Mammary epithelial cell (primary cell): ENCODE results near the gene PAK6.

Source experiments
- EZH2 ChIP-seq: IDR thresholded peaks from 2 replicates; pipeline ENCODE4 v1.6.1; 2012; ENCODE audit warnings: low read length, inconsistent platforms, borderline replicate concordance
- TF ChIP-seq, protein P1 (sequence below), 2 donors: IDR thresholded peaks in 1 of 2; conservative IDR thresholded peaks in 1 of 2; 2 replicates each; pipeline ENCODE4 v1.5.1; 2011 to 2012; ENCODE audit warnings: inconsistent platforms in 2 of 2, low read length in 2 of 2, mild to moderate bottlenecking in 2 of 2, control low read depth in 1 of 2, low read depth in 1 of 2; ENCODE audit not compliant: insufficient read depth in 1 of 2; ENCODE audit errors: extremely low read depth in 1 of 2

DNA sequence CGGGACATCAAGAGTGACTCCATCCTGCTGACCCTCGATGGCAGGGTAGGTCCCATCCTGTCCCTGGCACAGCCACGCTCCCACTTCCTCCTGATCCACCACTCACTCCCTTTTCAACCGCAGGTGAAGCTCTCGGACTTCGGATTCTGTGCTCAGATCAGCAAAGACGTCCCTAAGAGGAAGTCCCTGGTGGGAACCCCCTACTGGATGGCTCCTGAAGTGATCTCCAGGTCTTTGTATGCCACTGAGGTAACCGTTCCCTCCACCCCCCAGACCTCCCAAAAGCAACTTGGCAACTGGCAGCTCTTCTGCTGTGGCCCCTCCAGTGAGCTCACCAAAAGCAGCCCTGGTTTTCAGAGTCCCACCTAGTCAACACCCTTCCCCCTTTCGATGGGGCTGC lies 34.6 kb downstream of the PAK6 start:
- TF ChIP-seq, protein P1, sequence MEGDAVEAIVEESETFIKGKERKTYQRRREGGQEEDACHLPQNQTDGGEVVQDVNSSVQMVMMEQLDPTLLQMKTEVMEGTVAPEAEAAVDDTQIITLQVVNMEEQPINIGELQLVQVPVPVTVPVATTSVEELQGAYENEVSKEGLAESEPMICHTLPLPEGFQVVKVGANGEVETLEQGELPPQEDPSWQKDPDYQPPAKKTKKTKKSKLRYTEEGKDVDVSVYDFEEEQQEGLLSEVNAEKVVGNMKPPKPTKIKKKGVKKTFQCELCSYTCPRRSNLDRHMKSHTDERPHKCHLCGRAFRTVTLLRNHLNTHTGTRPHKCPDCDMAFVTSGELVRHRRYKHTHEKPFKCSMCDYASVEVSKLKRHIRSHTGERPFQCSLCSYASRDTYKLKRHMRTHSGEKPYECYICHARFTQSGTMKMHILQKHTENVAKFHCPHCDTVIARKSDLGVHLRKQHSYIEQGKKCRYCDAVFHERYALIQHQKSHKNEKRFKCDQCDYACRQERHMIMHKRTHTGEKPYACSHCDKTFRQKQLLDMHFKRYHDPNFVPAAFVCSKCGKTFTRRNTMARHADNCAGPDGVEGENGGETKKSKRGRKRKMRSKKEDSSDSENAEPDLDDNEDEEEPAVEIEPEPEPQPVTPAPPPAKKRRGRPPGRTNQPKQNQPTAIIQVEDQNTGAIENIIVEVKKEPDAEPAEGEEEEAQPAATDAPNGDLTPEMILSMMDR (conservative IDR thresholded peaks at IDR 0.05 in 1 of 2, IDR thresholded peaks at IDR 0.05 in 1 of 2; ENCODE audit: extremely low read depth in 1 of 2, insufficient read depth in 1 of 2, low read depth in 1 of 2, low read length in 2 of 2), result no peak
- no peak for TF ChIP-seq EZH2
